GM10847 (cell line): ENCODE measurements around the gene PPM1L.

Experiments used
- POLR2A ChIP-seq: IDR thresholded peaks from 2 replicates; pipeline ENCODE4 v1.6.1; 2011; ENCODE audit not compliant: insufficient read length; ENCODE audit errors: extremely low read depth

PPM1L gene

DNA sequence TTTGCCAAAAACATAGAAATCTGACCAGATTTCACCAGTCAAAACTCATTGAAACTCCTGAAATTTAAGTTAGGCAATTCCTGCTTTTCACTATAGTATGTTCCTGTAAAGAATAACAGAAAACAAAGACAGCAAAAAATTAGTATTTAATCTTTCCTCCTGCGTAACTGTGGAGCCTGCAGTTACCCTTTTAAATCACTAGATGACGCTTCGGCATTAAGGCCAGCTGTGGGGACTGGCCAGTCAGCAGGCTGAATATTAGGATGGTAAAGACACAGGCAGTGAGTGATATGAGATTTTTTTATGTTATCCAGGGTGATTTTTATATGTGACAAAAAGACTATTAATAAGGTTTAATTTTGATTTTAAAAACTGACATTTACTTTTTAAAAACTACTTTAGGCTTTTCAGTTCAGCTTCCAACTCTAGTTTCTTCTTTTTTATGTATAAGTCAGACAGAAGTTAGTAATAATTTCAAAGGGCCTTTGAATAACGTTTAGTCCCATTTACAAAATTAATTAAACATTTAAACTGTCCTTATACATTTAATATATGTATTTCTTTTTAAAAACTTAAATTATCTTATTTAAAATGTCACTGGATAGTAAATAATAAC is 165.1 kb downstream of the PPM1L start:
- TF ChIP-seq POLR2A, result no peak

DNA sequence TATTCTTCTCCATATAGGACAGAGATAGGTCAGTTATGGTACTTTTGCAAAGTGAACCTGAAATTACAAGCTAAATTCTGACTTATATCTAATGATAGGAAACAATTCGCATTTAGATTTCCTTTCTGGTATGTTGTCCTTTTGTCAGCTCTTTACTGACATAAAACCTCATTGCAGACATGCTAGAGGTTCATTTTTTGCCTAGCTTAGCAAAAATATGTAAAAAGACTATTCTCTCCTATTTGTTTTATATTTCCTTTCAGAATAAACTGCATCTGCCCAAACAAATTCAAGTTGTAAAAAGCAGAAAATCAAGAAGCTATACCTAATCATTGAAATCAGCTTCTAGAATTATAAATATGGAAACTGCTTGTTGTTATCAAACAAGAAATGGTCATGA is 168.7 kb downstream of the PPM1L start:
- no peak for TF ChIP-seq POLR2A

DNA sequence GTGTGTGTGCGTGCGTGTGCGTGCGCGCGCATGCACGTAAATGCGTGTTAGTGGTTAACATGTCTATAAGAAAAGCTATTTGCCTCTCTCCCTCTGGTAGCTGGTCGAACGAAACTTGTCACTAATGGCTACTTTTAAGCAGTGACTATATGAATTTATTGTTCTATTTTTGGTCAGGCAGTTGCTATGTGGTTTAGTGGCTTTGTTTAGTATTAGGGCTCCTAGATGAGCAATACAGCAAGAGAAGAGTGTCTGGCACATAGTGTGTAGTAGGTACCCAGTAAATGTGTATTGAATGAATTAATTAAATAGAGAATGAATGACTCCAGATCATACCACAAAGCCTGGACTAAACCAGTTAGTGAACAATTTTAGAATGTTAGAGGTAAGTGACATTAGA is 171.6 kb downstream of the PPM1L start:
- TF ChIP-seq POLR2A, result no peak

DNA sequence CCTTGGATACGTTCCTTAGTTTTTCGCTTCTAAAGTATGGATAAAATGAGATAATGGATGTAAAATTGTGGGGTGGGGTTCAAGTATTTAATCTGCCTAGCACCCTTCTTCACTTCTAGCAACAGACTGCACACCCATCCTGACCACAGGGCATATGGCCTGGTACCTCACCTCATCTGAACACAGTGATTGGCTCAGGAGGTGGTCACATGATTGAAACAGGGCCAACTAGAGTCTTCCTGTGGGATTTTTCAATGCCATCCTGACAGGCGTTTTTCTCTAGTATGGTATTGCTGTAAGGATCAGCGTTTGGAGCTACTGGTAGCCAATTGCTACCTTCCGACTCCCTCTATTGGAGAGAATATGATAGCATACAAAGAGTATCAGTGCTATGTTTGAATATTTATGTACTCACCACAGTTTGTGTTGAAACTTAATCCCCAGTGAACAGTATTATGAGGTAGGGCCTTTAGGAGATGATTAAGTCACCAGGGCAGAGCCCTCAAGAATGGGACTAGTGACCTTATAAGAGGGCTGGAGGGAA is 172.2 kb downstream of the PPM1L start:
- no peak for TF ChIP-seq POLR2A

DNA sequence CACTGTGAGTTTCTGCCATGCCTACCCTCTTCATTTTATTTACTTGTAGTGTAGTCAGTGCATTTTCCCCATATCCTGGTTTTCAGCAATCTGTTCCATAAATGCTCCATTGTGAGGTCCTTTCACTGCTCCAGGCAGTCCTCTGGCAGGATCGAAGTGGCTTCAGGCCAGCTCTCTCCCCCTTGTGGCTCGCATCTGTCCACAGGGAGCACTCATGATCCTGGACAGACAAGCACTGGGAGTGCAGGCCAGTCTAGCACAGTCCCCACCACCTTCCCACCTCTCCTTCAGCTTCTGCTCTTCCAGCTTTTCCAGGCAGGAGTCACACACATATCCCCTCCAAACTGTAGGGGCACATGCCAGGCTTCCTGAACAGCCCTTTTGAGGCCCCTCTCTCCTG is 173.6 kb downstream of the PPM1L start:
- TF ChIP-seq POLR2A, result no peak

DNA sequence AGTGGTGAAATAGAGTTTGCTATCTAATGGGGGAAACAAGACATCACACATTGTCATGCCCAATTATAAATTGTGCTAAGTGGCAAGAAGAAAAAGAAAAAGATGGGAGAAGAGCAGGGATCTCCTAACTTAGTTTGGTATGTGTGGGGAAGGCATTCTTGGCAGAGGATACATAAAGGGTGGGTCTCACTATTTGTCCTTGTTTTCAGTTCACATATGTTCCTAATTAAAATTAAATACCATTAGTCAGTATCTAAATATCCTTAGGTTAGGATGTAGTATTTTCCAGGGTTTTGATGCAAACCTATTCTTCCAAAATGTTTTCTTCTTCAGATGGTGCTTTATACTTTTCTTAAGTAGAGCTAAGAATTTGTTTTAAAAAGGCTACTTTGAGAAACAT is 175.4 kb downstream of the PPM1L start:
- TF ChIP-seq POLR2A, result no peak

DNA sequence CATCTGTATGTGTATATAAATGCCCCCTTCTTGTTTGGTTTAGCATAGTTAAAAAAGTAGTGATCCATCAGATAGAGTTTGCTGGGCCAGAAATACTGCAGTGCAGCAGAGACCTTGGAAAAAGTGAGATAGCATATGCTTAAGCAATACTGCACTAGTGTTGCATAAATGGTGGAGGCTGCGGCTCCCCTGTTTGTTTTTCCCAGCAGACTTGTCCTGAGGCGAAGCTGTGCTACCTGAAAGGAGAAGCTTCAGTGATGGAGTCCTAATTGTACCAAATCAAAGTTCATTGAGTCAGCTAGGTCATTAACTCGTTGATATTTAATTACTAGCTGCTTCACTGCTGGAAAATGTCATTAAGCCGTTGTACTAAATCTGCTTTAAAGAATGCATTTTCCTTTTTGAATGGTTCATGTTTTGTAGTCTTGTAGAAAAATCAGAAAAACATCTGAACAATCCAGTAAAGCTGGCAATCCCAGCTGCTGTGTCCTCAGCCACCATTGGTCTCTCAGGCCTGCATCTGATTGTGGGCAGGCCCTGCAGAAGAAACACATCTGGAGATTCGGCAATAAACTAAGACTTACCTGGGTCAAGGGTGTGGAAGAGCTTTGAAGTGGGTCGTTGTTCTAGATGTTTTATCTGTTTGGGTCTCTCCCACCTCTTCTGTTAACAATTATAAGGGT is 179.5 kb downstream of the PPM1L start:
- TF ChIP-seq POLR2A, result no peak

DNA sequence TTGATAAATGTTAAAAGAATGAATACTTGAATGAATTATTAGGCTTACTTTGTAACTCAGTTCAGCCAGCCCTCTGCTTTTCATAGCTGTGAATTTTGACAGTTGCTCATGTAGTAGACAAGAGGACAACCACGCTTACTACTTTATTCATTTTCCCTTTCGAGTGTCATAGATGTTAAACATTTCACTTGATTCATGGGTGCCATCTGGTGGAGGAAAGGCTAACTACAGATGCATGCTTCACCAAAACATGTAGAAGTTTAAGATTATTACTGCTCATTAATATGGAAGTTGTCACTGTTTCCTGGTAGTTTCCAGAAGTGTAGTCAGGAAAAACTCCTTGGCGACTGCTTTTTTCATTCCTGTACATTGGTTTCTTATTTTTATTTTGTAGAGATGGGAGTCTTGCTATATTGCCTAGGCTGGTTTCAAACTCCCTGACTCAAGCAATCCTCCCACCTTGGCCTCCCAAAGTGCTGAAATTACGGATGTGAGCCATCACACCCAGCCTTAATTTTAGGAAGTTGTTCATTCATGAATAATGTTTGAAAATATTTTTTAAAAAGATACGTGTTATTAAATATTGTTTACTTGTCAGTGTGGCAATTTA is 186.0 kb downstream of the PPM1L start:
- TF ChIP-seq POLR2A, result no peak

DNA sequence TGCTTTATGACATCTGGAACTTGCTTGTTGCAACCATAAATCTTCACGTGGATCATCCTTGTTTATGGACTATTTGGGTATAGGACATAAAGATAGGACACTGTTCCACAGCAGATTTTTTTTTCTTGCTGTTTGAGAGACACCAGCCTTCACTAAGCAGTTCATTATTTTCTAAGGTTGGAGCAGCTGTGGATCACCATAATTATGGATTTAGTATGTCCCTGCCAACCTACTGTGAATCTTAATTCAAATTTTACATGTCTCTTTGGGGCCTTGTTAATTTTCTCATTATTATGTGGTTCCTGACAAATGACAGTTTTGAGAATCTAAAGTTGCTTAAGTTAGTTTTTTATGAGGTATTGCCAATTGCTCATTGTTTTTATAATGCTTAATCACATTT is 188.0 kb downstream of the PPM1L start:
- no peak for TF ChIP-seq POLR2A

DNA sequence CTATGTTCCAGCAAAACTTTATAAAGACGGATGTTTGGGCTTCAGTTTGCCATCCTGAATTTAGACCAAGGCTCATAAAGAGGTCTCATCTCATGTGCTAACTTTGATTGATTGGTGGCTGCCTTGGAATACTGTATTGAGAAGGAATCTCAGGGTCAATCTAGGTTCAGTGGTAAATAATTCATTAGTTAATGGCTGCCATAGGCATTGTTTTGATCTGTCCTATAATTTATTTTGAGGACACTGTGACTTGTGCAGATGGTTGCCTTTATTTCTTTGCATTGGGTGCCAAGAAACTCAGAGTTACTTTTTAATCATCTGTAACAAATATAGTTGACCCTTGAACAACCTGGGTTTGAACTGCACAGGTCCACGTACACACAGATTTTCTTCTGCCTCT is 189.3 kb downstream of the PPM1L start:
- no peak for TF ChIP-seq POLR2A

DNA sequence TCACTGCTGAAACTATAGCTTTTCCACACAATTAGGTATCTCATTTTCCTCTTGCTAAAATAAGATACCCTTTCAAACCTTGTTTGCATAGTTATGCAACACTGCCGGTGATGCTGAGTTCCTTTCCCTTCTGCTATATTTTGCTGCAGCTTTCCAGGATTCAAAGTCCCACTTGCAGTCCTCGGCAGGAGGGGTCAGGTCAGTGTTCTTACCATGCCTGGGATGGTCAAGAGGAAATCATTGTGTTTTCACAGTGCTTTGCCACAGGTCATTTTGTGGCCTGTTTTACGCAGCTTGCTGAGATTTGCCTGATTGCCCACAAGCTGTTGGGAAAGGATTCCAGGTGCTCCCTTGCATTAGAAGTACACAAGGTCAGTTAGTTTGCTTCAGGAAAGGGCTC is 192.2 kb downstream of the PPM1L start:
- TF ChIP-seq POLR2A, result no peak

DNA sequence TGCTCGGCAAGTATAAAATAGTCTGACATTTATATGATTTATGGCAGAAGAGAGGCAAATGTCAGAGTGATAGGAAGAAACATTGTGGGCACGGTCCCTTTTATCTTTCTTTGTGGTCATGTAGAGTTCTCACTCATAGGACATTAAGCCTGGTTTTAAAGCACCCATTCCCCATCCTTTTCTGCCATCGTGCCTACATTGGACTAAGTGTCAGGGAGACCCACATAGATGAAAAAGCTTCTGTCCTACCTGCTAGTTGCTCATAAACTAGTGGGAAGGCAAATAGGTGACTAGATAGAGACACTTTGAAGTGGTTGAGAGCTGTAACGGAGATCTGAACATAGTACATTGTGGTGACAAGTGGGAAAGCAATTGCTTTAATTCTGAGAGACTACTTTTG is 193.4 kb downstream of the PPM1L start:
- TF ChIP-seq POLR2A, result no peak

DNA sequence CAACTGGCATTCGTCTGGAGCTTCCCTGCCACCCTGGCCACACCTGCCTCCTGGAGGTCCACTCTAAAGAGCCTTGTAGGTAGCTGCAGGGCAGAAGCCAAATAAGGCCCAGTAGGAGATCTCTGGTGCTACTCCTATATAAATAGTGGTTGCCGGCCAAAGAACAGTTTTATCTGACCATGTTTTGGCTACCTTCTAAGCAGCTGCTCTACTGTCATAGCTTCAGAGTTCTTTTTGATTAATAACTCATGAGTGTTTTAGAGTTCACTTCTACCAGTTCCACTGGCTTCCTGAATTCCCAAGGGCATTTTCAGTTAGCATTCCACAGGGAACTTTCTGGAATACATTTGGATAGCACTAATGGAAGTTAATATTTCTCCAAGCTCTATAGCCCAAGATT is 194.5 kb downstream of the PPM1L start:
- TF ChIP-seq POLR2A, result no peak

DNA sequence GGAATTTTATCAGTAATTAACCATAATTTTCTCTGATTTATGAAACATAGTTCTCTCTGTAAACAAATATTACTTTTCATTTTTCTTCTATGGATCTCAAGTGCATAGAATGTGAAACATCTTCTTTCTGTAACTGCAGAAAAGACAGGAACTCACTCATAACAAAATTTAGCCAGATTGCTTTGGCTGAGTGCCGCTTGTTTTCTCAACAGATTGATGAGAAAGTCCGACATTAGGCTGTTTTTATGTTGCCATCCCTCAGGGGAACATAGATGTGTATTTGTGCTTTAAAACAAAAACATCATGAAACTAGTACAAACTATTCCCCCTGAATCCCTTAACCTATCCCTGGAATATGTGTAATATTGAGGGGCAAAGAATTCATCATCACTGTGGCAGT is 194.9 kb downstream of the PPM1L start:
- no peak for TF ChIP-seq POLR2A

DNA sequence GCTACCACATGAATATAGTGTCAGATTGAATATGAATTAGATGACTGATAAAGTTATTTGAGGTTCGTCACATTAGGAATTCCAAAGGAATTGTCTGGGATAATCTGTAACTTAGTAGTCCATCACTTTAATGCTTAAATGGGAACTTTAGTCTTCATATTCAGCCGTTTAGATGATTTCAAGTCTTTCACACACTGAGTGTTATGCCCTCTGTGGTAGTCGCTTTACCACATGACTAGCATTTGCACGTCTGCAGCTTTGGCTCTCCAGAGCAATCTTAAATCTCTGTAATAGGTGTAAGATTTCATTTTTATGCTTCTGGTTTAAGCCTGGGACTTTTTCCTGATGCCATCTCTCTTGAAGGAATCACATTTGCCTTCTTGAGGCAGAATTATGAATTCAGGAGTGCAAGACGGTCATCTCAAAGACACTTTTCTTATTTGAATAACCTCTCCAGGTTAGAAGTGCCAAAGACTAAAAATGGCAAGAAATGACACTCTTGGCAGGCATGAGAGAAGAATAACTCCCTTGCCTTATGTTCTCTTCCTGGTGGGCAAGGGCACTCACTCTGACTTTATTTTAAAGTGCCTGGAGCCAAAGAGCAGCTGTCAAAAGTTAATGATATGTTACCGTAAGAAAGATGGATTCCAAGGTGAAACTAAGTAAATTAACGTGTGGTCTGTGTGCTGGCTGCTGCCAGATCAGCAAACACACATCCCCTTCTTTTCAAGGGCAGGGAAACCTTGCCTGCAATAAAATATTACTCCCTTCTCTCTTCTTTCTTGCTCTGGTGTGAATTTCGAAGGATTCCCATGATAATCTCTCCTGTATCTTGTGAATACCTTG is 195.8 kb downstream of the PPM1L start:
- no peak for TF ChIP-seq POLR2A

DNA sequence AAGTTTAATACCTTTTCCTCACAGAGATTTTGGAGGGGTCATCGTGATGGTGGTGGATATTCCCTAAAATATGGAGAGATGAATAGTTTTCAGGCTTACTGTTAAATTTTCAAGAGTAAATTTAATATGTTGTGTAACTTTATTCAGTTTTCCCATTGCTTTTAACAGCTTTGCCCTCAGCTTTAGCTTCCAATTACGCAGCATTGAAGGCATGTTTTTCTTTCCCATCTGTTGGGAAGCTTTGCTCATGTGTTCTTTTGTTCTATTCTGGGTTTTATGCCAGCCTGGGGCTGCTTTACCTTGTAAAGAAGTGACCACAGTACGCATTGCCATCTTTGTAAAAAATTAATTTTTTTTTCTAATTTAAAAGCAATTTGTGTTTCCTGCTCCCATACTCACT is 197.7 kb downstream of the PPM1L start:
- no peak for TF ChIP-seq POLR2A

DNA sequence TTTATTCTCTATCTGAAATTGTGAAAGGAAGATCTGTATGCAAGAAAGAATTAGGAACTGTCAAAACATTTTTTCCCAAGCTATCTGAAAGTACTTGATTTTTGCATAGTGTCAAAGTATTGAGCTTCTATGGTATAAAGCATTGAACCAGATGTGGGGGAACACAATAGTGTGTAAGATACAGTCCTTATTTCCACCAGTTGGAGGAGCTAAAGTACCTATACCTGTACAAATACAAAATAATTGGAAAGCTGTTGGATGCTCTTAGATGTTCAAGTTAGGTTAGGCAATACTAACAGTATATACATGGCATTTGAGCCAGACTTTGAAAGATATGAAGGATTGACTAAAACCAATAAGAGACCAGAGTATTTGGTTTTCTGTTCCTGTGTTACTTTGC is 200.8 kb downstream of the PPM1L start:
- no peak for TF ChIP-seq POLR2A
